ENCODE measurements around the gene POU2AF2.

Gene POU2AF2

DNA sequence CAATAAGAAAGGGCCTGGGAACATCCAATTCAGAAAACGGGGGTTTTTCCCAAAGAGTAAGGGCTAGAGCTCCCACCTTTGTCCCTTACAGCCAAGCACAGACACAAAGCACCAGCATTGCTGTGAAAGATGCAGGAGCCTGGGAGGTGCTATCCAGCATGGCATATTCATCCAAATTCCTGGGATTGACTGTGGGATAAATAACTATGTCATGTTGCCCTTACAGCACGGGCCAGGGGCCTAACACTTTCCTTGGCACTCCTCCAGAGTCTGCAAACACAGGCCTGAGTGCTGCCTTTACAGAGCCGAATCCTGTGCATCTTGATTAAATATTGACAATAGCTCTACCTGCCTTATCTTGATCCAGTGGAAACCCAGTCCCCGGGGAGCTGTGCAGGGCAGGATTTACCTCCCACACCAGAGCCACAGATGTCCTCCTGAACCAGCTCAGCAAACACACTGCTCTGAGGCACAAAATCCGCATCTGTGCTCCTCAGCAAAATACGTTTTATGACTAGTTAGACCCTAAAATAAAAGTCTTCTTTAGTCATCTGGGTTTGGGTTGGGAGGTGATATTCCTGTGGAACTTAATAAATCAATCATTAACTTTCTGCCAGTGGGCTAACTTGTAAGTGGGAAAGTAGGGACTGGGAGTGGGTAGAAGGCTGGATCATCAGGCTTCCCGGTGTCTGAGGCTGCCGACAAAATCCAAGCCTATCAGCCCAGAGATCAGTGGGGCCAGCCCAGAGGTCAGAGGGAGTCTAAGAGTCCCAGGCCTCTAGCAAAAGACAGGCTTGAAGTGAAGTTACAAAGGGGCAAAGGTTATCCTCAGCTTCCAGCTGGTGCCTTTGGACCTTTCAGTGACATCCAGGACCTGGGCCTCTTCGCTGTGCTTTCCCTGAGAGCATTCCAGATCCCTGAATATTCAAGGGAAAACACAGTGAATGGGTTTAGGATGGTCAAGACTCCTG lies 89.3 kb downstream of the POU2AF2 start:
- DNase-seq: peak; percentile 98

DNA sequence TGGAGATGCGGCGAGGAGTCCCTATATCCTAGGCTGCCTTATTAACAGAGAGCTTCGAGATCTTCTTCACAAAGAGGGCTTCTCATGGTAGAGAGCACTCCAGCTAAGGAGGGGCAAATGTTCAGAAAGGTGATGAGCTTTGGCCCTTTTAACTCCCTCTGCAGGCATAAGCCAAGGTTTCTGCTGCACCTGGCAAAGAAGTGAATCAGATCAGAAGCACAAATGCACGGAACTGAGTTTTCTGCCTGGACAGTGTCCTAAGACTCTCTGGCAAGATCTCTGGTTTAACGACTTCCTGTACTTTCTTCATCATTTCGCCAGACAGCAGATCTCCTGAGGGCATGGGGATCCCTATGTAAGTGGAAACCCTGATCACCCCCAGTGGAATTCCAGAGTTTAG lies 90.0 kb downstream of the POU2AF2 start:
- DNase-seq: peak; percentile 70
